Skeletal muscle satellite cell (primary cell): ENCODE data around the gene HTT.
"Not testable (repeated sequence)": the region's sequence is repeated elsewhere in the genome, so short reads cannot be mapped to it uniquely, and the experiment has no call there.

Source experiments
- H3K27me3 ChIP-seq: 2 replicates; pipeline ENCODE4 v1.7.0; 2013; ENCODE audit warnings: low read length; ENCODE audit not compliant: control insufficient read depth, insufficient read depth
- H3K36me3 ChIP-seq: 2 replicates; pipeline ENCODE4 v1.7.0; 2013; ENCODE audit warnings: mild to moderate bottlenecking, control low read depth, low read length; ENCODE audit not compliant: insufficient read depth
- H3K4me1 ChIP-seq: 2 replicates; pipeline ENCODE4 v1.7.0; 2013; ENCODE audit warnings: low read length; ENCODE audit not compliant: control insufficient read depth, insufficient read depth
- H3K4me2 ChIP-seq: 2 replicates; pipeline ENCODE4 v1.7.0; 2013; ENCODE audit warnings: mild to moderate bottlenecking, low read length
- H3K4me3 ChIP-seq: 2 replicates; pipeline ENCODE4 v1.7.0; 2013; ENCODE audit warnings: low read length
- H3K9ac ChIP-seq: 2 replicates; pipeline ENCODE4 v1.7.0; 2013; ENCODE audit warnings: mild to moderate bottlenecking, low read depth, low read length, moderate library complexity
- H3K9me3 ChIP-seq: replicated peaks from 2 replicates; pipeline ENCODE4 v1.7.0; 2013; ENCODE audit warnings: mild to moderate bottlenecking, control low read depth, low read length

The HTT gene

GRCh38 chr4:3151238-3151637 lies 76.8 kb downstream of the HTT start:
- not testable (repeated sequence) for H3K4me1 ChIP-seq, H3K9me3 ChIP-seq, H3K4me3 ChIP-seq, H3K27me3 ChIP-seq, H3K4me2 ChIP-seq, H3K9ac ChIP-seq
- peaks cover 55% of the 10 kb centered on the region for H3K36me3 ChIP-seq

GRCh38 chr4:3157366-3157765 lies 82.9 kb downstream of the HTT start:
- H3K4me2 ChIP-seq, result no peak overlapping the region
- no peaks in the 10 kb centered on the region for H3K27me3 ChIP-seq
- no peaks in the 10 kb centered on the region for H3K9me3 ChIP-seq
- no peaks in the 10 kb centered on the region for H3K4me1 ChIP-seq
- no peak overlapping the region for H3K9ac ChIP-seq
- peaks cover 60% of the 10 kb centered on the region for H3K36me3 ChIP-seq
- no peak overlapping the region for H3K4me3 ChIP-seq

- no peak overlapping the region for H3K4me3 ChIP-seq
- H3K27me3 ChIP-seq, result no peaks in the 10 kb centered on the region
- H3K4me2 ChIP-seq, result no peak overlapping the region
- H3K4me1 ChIP-seq, result no peaks in the 10 kb centered on the region
- H3K36me3 ChIP-seq, result peaks cover 49% of the 10 kb centered on the region
- H3K9ac ChIP-seq, result no peak overlapping the region
- no peaks in the 10 kb centered on the region for H3K9me3 ChIP-seq
Measured at GRCh38 chr4:3158841-3159240, 84.4 kb downstream of the HTT start.

- Histone ChIP-seq H3K9ac (no peak overlapping the region), H3K4me3 (no peak overlapping the region), H3K4me2 (no peak overlapping the region), H3K4me1 (no peaks in the 10 kb centered on the region), H3K36me3 (peaks cover 40% of the 10 kb centered on the region), H3K27me3 (no peaks in the 10 kb centered on the region), H3K9me3 (no peaks in the 10 kb centered on the region)
Measured at GRCh38 chr4:3160438-3160837, 86.0 kb downstream of the HTT start.

- H3K36me3 ChIP-seq, result peaks cover 37% of the 10 kb centered on the region
- not testable (repeated sequence) for H3K27me3 ChIP-seq, H3K9ac ChIP-seq, H3K4me1 ChIP-seq, H3K4me2 ChIP-seq, H3K9me3 ChIP-seq, H3K4me3 ChIP-seq
Measured at GRCh38 chr4:3161044-3161443, 86.6 kb downstream of the HTT start.

GRCh38 chr4:3166434-3166833 lies 92.0 kb downstream of the HTT start:
- not testable (repeated sequence) for H3K4me2 ChIP-seq, H3K9ac ChIP-seq, H3K4me1 ChIP-seq, H3K9me3 ChIP-seq, H3K4me3 ChIP-seq, H3K27me3 ChIP-seq
- H3K36me3 ChIP-seq, result peaks cover 10% of the 10 kb centered on the region

- Histone ChIP-seq H3K4me1 (peaks cover 5% of the 10 kb centered on the region), H3K36me3 (peaks cover 21% of the 10 kb centered on the region), H3K9ac (no peak overlapping the region), H3K9me3 (no peaks in the 10 kb centered on the region), H3K4me2 (no peak overlapping the region), H3K27me3 (no peaks in the 10 kb centered on the region), H3K4me3 (no peak overlapping the region)
Measured at GRCh38 chr4:3168029-3168428, 93.5 kb downstream of the HTT start.

- Histone ChIP-seq H3K27me3 (no peaks in the 10 kb centered on the region), H3K9me3 (no peaks in the 10 kb centered on the region), H3K4me3 (no peak overlapping the region), H3K4me2 (no peak overlapping the region), H3K36me3 (peaks cover 52% of the 10 kb centered on the region), H3K4me1 (no peaks in the 10 kb centered on the region), H3K9ac (no peak overlapping the region)
Measured at GRCh38 chr4:3174371-3175338, 100.2 kb downstream of the HTT start.

- no peaks in the 10 kb centered on the region for H3K27me3 ChIP-seq
- H3K9ac ChIP-seq, result no peak overlapping the region
- H3K9me3 ChIP-seq, result no peaks in the 10 kb centered on the region
- H3K4me1 ChIP-seq, result no peaks in the 10 kb centered on the region
- no peak overlapping the region for H3K4me3 ChIP-seq
- H3K36me3 ChIP-seq, result peaks cover 59% of the 10 kb centered on the region
- H3K4me2 ChIP-seq, result no peak overlapping the region
Measured at GRCh38 chr4:3176367-3177229, 102.1 kb downstream of the HTT start.

GRCh38 chr4:3177426-3177825 lies 102.9 kb downstream of the HTT start:
- Histone ChIP-seq H3K4me1 (no peaks in the 10 kb centered on the region), H3K36me3 (peaks cover 60% of the 10 kb centered on the region), H3K4me3 (no peak overlapping the region), H3K4me2 (no peak overlapping the region), H3K9me3 (no peaks in the 10 kb centered on the region), H3K9ac (no peak overlapping the region), H3K27me3 (no peaks in the 10 kb centered on the region)

- Histone ChIP-seq H3K9me3 (no peaks in the 10 kb centered on the region), H3K9ac (no peak overlapping the region), H3K36me3 (peaks cover 60% of the 10 kb centered on the region), H3K27me3 (no peaks in the 10 kb centered on the region), H3K4me2 (no peak overlapping the region), H3K4me1 (no peaks in the 10 kb centered on the region), H3K4me3 (no peak overlapping the region)
Measured at GRCh38 chr4:3177905-3178304, 103.4 kb downstream of the HTT start.
